DMS 273 (cell line): Measurements from ENCODE around the gene BEND3.
"Not testable (repeated sequence)": the region's sequence is repeated elsewhere in the genome, so short reads cannot be mapped to it uniquely, and the experiment has no call there.

Source experiments
- DNase-seq: peaks from one replicate; lab custom pipeline; 2025; ENCODE audit not compliant: unreplicated experiment; lab: John Stamatoyannopoulos, UW

BEND3 gene

GRCh38 chr6:107121964-107122495, 6.7 kb upstream of the BEND3 start:
- no peak for DNase-seq

GRCh38 chr6:107121266-107121665, 6.0 kb upstream of the BEND3 start:
- DNase-seq, result no peak

- no peak for DNase-seq
Measured at GRCh38 chr6:107120404-107120803, 5.1 kb upstream of the BEND3 start.

- DNase-seq, result peak; percentile 57
Measured at GRCh38 chr6:107118976-107119375, 3.7 kb upstream of the BEND3 start.

- not testable (repeated sequence) for DNase-seq
Measured at GRCh38 chr6:107118540-107118939, 3.2 kb upstream of the BEND3 start.

- no peak for DNase-seq
Measured at GRCh38 chr6:107116931-107117330, 1.6 kb upstream of the BEND3 start.

- DNase-seq, result peak; percentile 89
Measured at GRCh38 chr6:107116328-107116892, 1.1 kb upstream of the BEND3 start.

GRCh38 chr6:107115695-107116327, 496 bp upstream of the BEND3 start:
- DNase-seq, result peak; percentile 91

GRCh38 chr6:107114213-107114925, 946 bp downstream of the BEND3 start:
- DNase-seq, result peak; percentile 97

- no peak for DNase-seq
Measured at GRCh38 chr6:107110200-107110599, 5.1 kb downstream of the BEND3 start.

- no peak for DNase-seq
Measured at GRCh38 chr6:107108201-107108890, 7.0 kb downstream of the BEND3 start.

GRCh38 chr6:107107791-107108190, 7.5 kb downstream of the BEND3 start:
- DNase-seq, result no peak

GRCh38 chr6:107106165-107106564, 9.2 kb downstream of the BEND3 start:
- DNase-seq, result no peak

- DNase-seq, result no peak
Measured at GRCh38 chr6:107105511-107106116, 9.7 kb downstream of the BEND3 start.

- peak; percentile 55 for DNase-seq
Measured at GRCh38 chr6:107103082-107103481, 12.2 kb downstream of the BEND3 start.

GRCh38 chr6:107102414-107102805, 12.9 kb downstream of the BEND3 start:
- peak; percentile 96 for DNase-seq

GRCh38 chr6:107101686-107102413, 13.5 kb downstream of the BEND3 start:
- DNase-seq, result peak; percentile 80

GRCh38 chr6:107101211-107101610, 14.1 kb downstream of the BEND3 start:
- no peak for DNase-seq

GRCh38 chr6:107098436-107099307, 16.6 kb downstream of the BEND3 start:
- no peak for DNase-seq
